WTC11 (cell line): Measurements from ENCODE around the gene DHX34. TPM values are rescaled to one million over a fixed set of nuclear protein-coding genes. Genes with fewer than 3 reads are reported as not detected.

Experiments
- ATAC-seq: fragments of 200-7000 bp; cut with Tn5 transposase; 2 replicates; pipeline ENCODE4 v1.10.0; 2021; ENCODE audit warnings: mild to moderate bottlenecking, moderate library complexity
- CTCF ChIA-PET: fragments of 300-600 bp; sonication (Branson Sonifier 250); formaldehyde crosslinking; loops from one replicate; lab custom pipeline; 2021; ENCODE audit warnings: antibody characterized with exemption; lab: Charles Lee
- POLR2A ChIA-PET: fragments of 350-600 bp; sonication (Branson Sonifier 250); formaldehyde crosslinking; loops from one replicate; lab custom pipeline; 2021; ENCODE audit warnings: antibody characterized with exemption; lab: Charles Lee
- DNase-seq: peaks from one replicate; pipeline ENCODE4 v3.0.0; 2021; ENCODE audit warnings: low spot score
- H3K27ac Mint-ChIP-seq: 2 replicates; pipeline ENCODE4 v1.8.0; 2021; ENCODE audit warnings: mixed read lengths
- H3K27me3 Mint-ChIP-seq: 2 replicates; pipeline ENCODE4 v1.8.0; 2021; ENCODE audit warnings: low read depth, mild to moderate bottlenecking, moderate library complexity, mixed read lengths
- H3K36me3 Mint-ChIP-seq: 2 replicates; pipeline ENCODE4 v1.8.0; 2021; ENCODE audit warnings: mixed read lengths
- H3K4me1 Mint-ChIP-seq: 2 replicates; pipeline ENCODE4 v1.8.0; 2022; ENCODE audit warnings: mixed read lengths
- H3K4me3 Mint-ChIP-seq: 2 replicates; pipeline ENCODE4 v1.8.0; 2021; ENCODE audit warnings: mild to moderate bottlenecking, moderate library complexity, mixed read lengths
- H3K9me3 Mint-ChIP-seq: 2 replicates; pipeline ENCODE4 v1.8.0; 2021; ENCODE audit warnings: mixed read lengths
- ARID4B ChIP-seq: sonication (generic); formaldehyde crosslinking; IDR thresholded peaks from 2 replicates; pipeline ENCODE4 v1.8.0; 2023; ENCODE audit warnings: missing genetic modification reagents, mild to moderate bottlenecking, borderline replicate concordance
- CTCF ChIP-seq: fragments of 200-600 bp; IDR thresholded peaks from 2 replicates; pipeline ENCODE4 v1.8.0; 2022; ENCODE audit warnings: antibody characterized with exemption
- ELF4 ChIP-seq: sonication (generic); formaldehyde crosslinking; IDR thresholded peaks from 2 replicates; pipeline ENCODE4 v1.8.1; 2022; ENCODE audit warnings: low read depth, mild to moderate bottlenecking, moderate library complexity, missing genetic modification reagents
- ESRRA ChIP-seq: sonication (generic); formaldehyde crosslinking; IDR thresholded peaks from 2 replicates; pipeline ENCODE4 v1.8.1; 2022; ENCODE audit warnings: mild to moderate bottlenecking, missing genetic modification reagents, borderline replicate concordance
- IRF2 ChIP-seq: sonication (generic); formaldehyde crosslinking; IDR thresholded peaks from 2 replicates; pipeline ENCODE4 v1.8.0; 2022; ENCODE audit warnings: low read depth, missing genetic modification reagents, borderline replicate concordance
- JUN ChIP-seq: sonication (generic); formaldehyde crosslinking; IDR thresholded peaks from 2 replicates; pipeline ENCODE4 v1.8.0; 2023; ENCODE audit warnings: mild to moderate bottlenecking, missing genetic modification reagents
- NFE2L1 ChIP-seq: sonication (generic); formaldehyde crosslinking; IDR thresholded peaks from 2 replicates; pipeline ENCODE4 v1.8.1; 2023; ENCODE audit warnings: missing genetic modification reagents
- NR3C1 ChIP-seq: sonication (generic); formaldehyde crosslinking; conservative IDR thresholded peaks from 2 replicates; pipeline ENCODE4 v1.8.1; 2023; ENCODE audit warnings: low read depth, mild to moderate bottlenecking, missing genetic modification reagents
- OVOL2 ChIP-seq: fragments of 250-450 bp; sonication (Bioruptor Pico); IDR thresholded peaks from 2 replicates; pipeline ENCODE4 v1.9.0; 2021; ENCODE audit warnings: mild to moderate bottlenecking, borderline replicate concordance
- RELA ChIP-seq: sonication (generic); formaldehyde crosslinking; IDR thresholded peaks from 2 replicates; pipeline ENCODE4 v1.8.1; 2022; ENCODE audit warnings: missing genetic modification reagents, mild to moderate bottlenecking, borderline replicate concordance
- ZMAT4 ChIP-seq: fragments of 250-450 bp; sonication (Bioruptor Pico); IDR thresholded peaks from 2 replicates; pipeline ENCODE4 v1.9.0; 2021; ENCODE audit warnings: mild to moderate bottlenecking
- ZNF121 ChIP-seq: sonication (generic); formaldehyde crosslinking; IDR thresholded peaks from 2 replicates; pipeline ENCODE4 v1.8.0; 2023; ENCODE audit warnings: missing genetic modification reagents
- ZNF219 ChIP-seq: sonication (generic); formaldehyde crosslinking; IDR thresholded peaks from 2 replicates; pipeline ENCODE4 v1.8.0; 2023; ENCODE audit warnings: missing genetic modification reagents, mild to moderate bottlenecking, borderline replicate concordance
- ZNF263 ChIP-seq: sonication (generic); formaldehyde crosslinking; IDR thresholded peaks from 2 replicates; pipeline ENCODE4 v1.8.1; 2022; ENCODE audit warnings: low read depth, mild to moderate bottlenecking, moderate library complexity, missing genetic modification reagents
- ZNF425 ChIP-seq: fragments of 250-450 bp; sonication (Bioruptor Pico); conservative IDR thresholded peaks from 2 replicates; pipeline ENCODE4 v1.9.0; 2021; ENCODE audit warnings: mild to moderate bottlenecking
- ZNF671 ChIP-seq: fragments of 250-450 bp; sonication (Bioruptor Pico); IDR thresholded peaks from 2 replicates; pipeline ENCODE4 v1.8.0; 2021; ENCODE audit warnings: mild to moderate bottlenecking
- total RNA-seq: library from RNA; stranded (reverse); gene quantifications from 3 replicates; pipeline ENCODE4 v1.2.3, GENCODE V29; 2021
- TF ChIP-seq, protein P1 (sequence below): fragments of 250-450 bp; sonication (Bioruptor Pico); IDR thresholded peaks from 2 replicates; pipeline ENCODE4 v1.9.0; 2021; ENCODE audit warnings: moderate library complexity, mild to moderate bottlenecking, inconsistent platforms, borderline replicate concordance
- TF ChIP-seq, protein P2 (sequence below): sonication (generic); formaldehyde crosslinking; IDR thresholded peaks from 2 replicates; pipeline ENCODE4 v1.8.1; 2023; ENCODE audit warnings: mild to moderate bottlenecking, missing genetic modification reagents, moderate library complexity
- TF ChIP-seq, protein P3 (sequence below): sonication (generic); formaldehyde crosslinking; IDR thresholded peaks from 2 replicates; pipeline ENCODE4 v1.8.0; 2023; ENCODE audit warnings: missing genetic modification reagents

The DHX34 gene
- total RNA-seq, 1 experiment from 2014 or later = 35.6 TPM

DNA sequence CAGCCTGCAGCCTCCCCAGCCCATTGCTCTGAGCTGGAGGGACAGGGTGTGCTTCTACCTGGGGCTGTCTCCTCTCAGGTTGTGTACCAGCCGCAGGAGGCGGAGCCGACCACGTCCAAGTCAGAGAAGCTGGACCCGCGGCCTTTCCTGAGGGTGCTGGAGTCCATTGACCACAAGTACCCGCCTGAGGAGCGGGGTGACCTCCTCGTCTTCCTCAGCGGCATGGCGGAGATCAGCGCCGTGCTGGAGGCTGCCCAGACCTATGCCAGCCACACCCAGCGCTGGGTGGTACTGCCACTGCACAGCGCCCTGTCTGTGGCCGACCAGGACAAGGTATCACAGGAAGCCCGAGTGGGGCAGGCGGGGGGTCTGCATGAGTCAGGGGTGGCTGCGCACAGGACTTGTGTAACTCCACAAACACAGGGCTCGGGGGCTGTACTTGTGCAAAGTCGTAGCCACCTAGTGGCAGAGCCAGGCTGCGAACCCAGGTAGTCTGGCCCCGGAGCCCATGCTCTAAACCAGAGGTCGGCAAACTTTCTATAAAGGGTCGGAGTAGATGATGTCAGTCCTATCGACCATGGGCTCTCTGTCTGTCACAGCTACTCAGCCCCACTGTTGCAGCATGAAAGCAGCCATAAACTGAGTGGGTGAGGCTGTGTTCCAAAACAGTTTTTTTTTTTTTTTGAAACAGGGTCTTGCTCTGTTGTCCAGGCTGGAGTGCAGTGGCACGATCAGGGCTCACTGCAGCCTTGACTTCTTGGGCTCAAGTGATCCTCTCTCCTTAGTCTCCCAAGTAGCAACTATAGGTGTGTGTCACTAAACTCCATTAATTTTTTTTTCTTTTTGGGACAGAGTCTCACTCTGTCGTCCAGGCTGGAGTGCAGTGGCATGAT, 8.9 kb downstream of the DHX34 start:
- Mint-ChIP-seq H3K27ac (no peak overlapping the region), H3K27me3 (no peaks in the 10 kb centered on the region), H3K9me3 (no peaks in the 10 kb centered on the region), H3K4me1 (no peaks in the 10 kb centered on the region), H3K36me3 (peaks cover 89% of the 10 kb centered on the region), H3K4me3 (no peak overlapping the region)
- ChIA-PET CTCF (interaction anchor here (1.0 to 1.7 kb wide), 1 partner anchor 9 kb away, joined by 6 to 9 read pairs; the partner anchor contains the start of gene DHX34), POLR2A (no interaction called here)
- ATAC-seq = peak; percentile 72
- peak; percentile 62 for DNase-seq
- TF ChIP-seq ZNF121 (CRISPR knock-in tag) (peak; percentile 56; the same call in 1 of the 2 replicates), NR3C1 (CRISPR knock-in tag) (no peak)

- no peaks in the 10 kb centered on the region for H3K4me1 Mint-ChIP-seq
- no peaks in the 10 kb centered on the region for H3K27me3 Mint-ChIP-seq
- CTCF ChIA-PET = interaction anchor here (1.7 kb wide), 1 partner anchor 10 kb away, joined by 9 read pairs; the partner anchor contains the start of gene DHX34
- TF ChIP-seq NFE2L1 (CRISPR knock-in tag) (no peak), ESRRA (CRISPR knock-in tag) (no peak), ZNF219 (no peak), ZNF263 (CRISPR knock-in tag) (no peak)
- TF ChIP-seq, protein P1, sequence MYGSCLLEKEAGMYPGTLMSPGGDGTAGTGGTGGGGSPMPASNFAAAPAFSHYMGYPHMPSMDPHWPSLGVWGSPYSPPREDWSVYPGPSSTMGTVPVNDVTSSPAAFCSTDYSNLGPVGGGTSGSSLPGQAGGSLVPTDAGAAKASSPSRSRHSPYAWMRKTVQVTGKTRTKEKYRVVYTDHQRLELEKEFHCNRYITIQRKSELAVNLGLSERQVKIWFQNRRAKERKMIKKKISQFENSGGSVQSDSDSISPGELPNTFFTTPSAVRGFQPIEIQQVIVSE = no peak
- peaks cover 85% of the 10 kb centered on the region for H3K36me3 Mint-ChIP-seq
- ATAC-seq (no peak), DNase-seq (no peak)
- no peak overlapping the region for H3K27ac Mint-ChIP-seq
- no peak overlapping the region for H3K4me3 Mint-ChIP-seq
- POLR2A ChIA-PET = no interaction called here
- no peaks in the 10 kb centered on the region for H3K9me3 Mint-ChIP-seq
Observed at GRCh38 chr19:47358936-47359335, 9.8 kb downstream of the DHX34 start.

GRCh38 chr19:47362321-47362720, 13.2 kb downstream of the DHX34 start:
- ChIA-PET CTCF (interaction anchor here (1.2 kb wide), 1 partner anchor 13 kb away, joined by 4 read pairs; the partner anchor contains the start of gene DHX34), POLR2A (interaction anchor here (1.0 kb wide), 1 partner anchor 29 kb away, joined by 3 read pairs; no protein-coding TSS in a partner anchor)
- Mint-ChIP-seq H3K4me3 (no peak overlapping the region), H3K27ac (no peak overlapping the region), H3K9me3 (no peaks in the 10 kb centered on the region), H3K36me3 (peaks cover 78% of the 10 kb centered on the region), H3K27me3 (no peaks in the 10 kb centered on the region), H3K4me1 (no peaks in the 10 kb centered on the region)
- DNase-seq (no peak), ATAC-seq (no peak)
- TF ChIP-seq ELF4 (CRISPR knock-in tag) (no peak), ZNF671 (CRISPR knock-in tag) (no peak), NR3C1 (CRISPR knock-in tag) (no peak), ZNF425 (CRISPR knock-in tag) (no peak), RELA (no peak), ARID4B (CRISPR knock-in tag) (no peak), ZMAT4 (CRISPR knock-in tag) (no peak), NFE2L1 (CRISPR knock-in tag) (no peak), CTCF (no peak), IRF2 (CRISPR knock-in tag) (no peak), JUN (CRISPR knock-in tag) (no peak), OVOL2 (CRISPR knock-in tag) (no peak)
- TF ChIP-seq, protein P2, sequence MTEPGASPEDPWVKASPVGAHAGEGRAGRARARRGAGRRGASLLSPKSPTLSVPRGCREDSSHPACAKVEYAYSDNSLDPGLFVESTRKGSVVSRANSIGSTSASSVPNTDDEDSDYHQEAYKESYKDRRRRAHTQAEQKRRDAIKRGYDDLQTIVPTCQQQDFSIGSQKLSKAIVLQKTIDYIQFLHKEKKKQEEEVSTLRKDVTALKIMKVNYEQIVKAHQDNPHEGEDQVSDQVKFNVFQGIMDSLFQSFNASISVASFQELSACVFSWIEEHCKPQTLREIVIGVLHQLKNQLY = no peak
- TF ChIP-seq, protein P3, sequence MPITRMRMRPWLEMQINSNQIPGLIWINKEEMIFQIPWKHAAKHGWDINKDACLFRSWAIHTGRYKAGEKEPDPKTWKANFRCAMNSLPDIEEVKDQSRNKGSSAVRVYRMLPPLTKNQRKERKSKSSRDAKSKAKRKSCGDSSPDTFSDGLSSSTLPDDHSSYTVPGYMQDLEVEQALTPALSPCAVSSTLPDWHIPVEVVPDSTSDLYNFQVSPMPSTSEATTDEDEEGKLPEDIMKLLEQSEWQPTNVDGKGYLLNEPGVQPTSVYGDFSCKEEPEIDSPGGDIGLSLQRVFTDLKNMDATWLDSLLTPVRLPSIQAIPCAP = no peak
